NB4 (cell line): ENCODE data around the gene CPXM2.

ENCODE experiments used
- POLR2A ChIP-seq: IDR thresholded peaks from 2 replicates; pipeline ENCODE4 v1.6.1; 2011; ENCODE audit warnings: mild to moderate bottlenecking; ENCODE audit not compliant: insufficient read length; ENCODE audit errors: extremely low read depth
- TF ChIP-seq, protein P1 (sequence below): IDR thresholded peaks from 2 replicates; pipeline ENCODE4 v1.6.1; 2011; ENCODE audit warnings: low read depth, low read length

DNA sequence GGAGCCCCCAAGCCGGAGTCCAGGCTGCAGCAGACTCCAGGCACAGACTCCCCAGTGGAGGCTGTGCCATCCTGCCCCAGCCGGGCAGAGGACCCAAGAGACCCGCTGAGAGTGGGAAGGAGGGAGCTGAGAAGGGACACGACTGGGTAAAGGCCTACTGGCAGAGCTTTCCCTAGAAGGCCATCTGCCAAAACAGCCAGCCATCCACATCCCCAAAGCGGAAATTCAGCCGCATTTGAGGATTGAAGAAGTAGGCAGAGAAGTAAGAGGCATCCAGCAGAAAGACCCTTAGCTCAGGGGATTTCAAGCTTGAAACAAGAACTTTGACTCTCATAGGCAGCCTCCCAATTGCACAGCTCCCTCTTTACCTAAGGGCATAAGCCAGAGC is 857 bp downstream of the CPXM2 start:
- TF ChIP-seq, protein P1, sequence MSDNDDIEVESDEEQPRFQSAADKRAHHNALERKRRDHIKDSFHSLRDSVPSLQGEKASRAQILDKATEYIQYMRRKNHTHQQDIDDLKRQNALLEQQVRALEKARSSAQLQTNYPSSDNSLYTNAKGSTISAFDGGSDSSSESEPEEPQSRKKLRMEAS, result no peak
- no peak for TF ChIP-seq POLR2A
